Right lobe of liver (tissue), 6 donors: Measurements from ENCODE around the gene SH3RF3. TPM values are rescaled to one million over a fixed set of nuclear protein-coding genes. Genes with fewer than 3 reads are reported as not detected.

Source experiments
- ATAC-seq, 4 donors: fragments of 200-7000 bp; cut with Tn5 transposase; one replicate each; pipeline ENCODE4 v1.9.1; 2020; ENCODE audit warnings: mild to moderate bottlenecking in 4 of 4, moderate library complexity in 4 of 4
- DNase-seq, 3 donors: peaks; one replicate each; pipeline ENCODE4 v3.0.0-alpha.2; 2020
- H3K27ac ChIP-seq, 3 donors: fragments of 200-600 bp; one replicate each; pipeline ENCODE4 v1.8.0; 2022
- H3K27me3 ChIP-seq, 2 donors: fragments of 200-600 bp; one replicate each; pipeline ENCODE4 v1.8.0; 2022
- H3K36me3 ChIP-seq, 4 donors: fragments of 200-600 bp; sonication (generic) in 1 of 4; one replicate each; pipeline versions ENCODE4 v1.5.1 to v1.8.0; 2017 to 2022; ENCODE audit warnings: control low read depth in 1 of 4
- H3K4me1 ChIP-seq, 4 donors: fragments of 200-600 bp; sonication (generic) in 1 of 4; one replicate each; pipeline versions ENCODE4 v1.5.1 to v1.8.0; 2017 to 2022; ENCODE audit warnings: control low read depth in 1 of 4
- H3K4me3 ChIP-seq, 3 donors: fragments of 200-600 bp; one replicate each; pipeline ENCODE4 v1.8.0; 2022
- H3K9me3 ChIP-seq, 4 donors: fragments of 200-600 bp; sonication (generic) in 1 of 4; one replicate each; pipeline versions ENCODE4 v1.5.1 to v1.8.0; 2017 to 2022; ENCODE audit warnings: control low read depth in 1 of 4
- CTCF ChIP-seq, 4 donors: fragments of 200-600 bp in 3 of 4; fragments of 450-650 bp in 1 of 4; IDR thresholded peaks; one replicate each; pipeline versions ENCODE4 v1.5.1 to v1.8.0; 2016 to 2022; ENCODE audit warnings: antibody characterized with exemption in 4 of 4, mild to moderate bottlenecking in 2 of 4
- POLR2A ChIP-seq: fragments of 450-650 bp; IDR thresholded peaks from one replicate; pipeline ENCODE4 v1.6.1; 2017; ENCODE audit warnings: antibody characterized with exemption, mild to moderate bottlenecking
- WGBS: methylation state at CpG from one replicate; pipeline ENCODE4 v1.1.6; 2018; ENCODE audit warnings: low coverage, low lambda C conversion rate; ENCODE audit not compliant: insufficient coverage; ENCODE audit errors: missing lambda C conversion rate; 5-methylcytosine and 5-hydroxymethylcytosine counted together
- intact Hi-C, 2 donors: fragments of 100-400 bp; cut with DNase I; formaldehyde crosslinking; loops; one replicate each; pipeline versions ENCODE4 v1.11.2 to v1.14.1; 2022
- total RNA-seq, 6 experiments: library from RNA; depleted of rRNA in 2 of 6; stranded (reverse); fragments of >200 nt in 2 of 6; fragmentation: NEBNext Ultra II Directional in 3 of 6; extraction: Animal tissue kit (Norgen Biotek cat#: 25700) in 3 of 6; gene quantifications; one replicate each; pipeline versions ENCODE4 v1.1.0 to v1.2.4, GENCODE V29; 2016 to 2023
- donor health status: DM: no; HTN: yes; CAD: no.
- donor health status: DM: no; HTN: no; CAD: no.
- donor health status: DM: no; HTN: no; CAD: no.
- donor health status: DM: no; HTN: yes; CAD: no.
- donor health status: DM: no; HTN: yes; CAD: no.

Gene SH3RF3
- total RNA-seq, 6 experiments from 2014 or later = 0.68 to 1.6 (median 1.2) TPM

GRCh38 chr2:109369671-109370191 lies 240.7 kb downstream of the SH3RF3 start:
- TF ChIP-seq POLR2A (no peak), CTCF (IDR thresholded peaks at IDR 0.05) (no peak)
- peak in 1 of 3 donors; percentile 20 for DNase-seq
- Histone ChIP-seq H3K4me1 (no peaks in the 10 kb centered on the region), H3K4me3 (no peak overlapping the region), H3K27me3 (no peaks in the 10 kb centered on the region), H3K36me3 (no peaks in the 10 kb centered on the region), H3K27ac (no peak overlapping the region), H3K9me3 (no peaks in the 10 kb centered on the region)
- ATAC-seq = no peak
- 49% methylated on average over 4 of the region's 12 CpGs for WGBS
- intact Hi-C loops = no loop called here

GRCh38 chr2:109370399-109371035 lies 241.5 kb downstream of the SH3RF3 start:
- 63% methylated on average over 9 of the region's 13 CpGs for WGBS
- Histone ChIP-seq H3K4me3 (no peak overlapping the region), H3K27me3 (no peaks in the 10 kb centered on the region), H3K9me3 (no peaks in the 10 kb centered on the region), H3K36me3 (no peaks in the 10 kb centered on the region), H3K27ac (no peak overlapping the region), H3K4me1 (no peaks in the 10 kb centered on the region)
- intact Hi-C loops = no loop called here
- TF ChIP-seq POLR2A (no peak), CTCF (IDR thresholded peaks at IDR 0.05) (no peak)
- DNase-seq (peak in 1 of 3 donors; percentile 22), ATAC-seq (no peak)

GRCh38 chr2:109371481-109372170 lies 242.6 kb downstream of the SH3RF3 start:
- intact Hi-C loops = no loop called here
- 76% methylated on average over 8 of the region's 18 CpGs for WGBS
- H3K4me3 ChIP-seq = no peak overlapping the region
- no peak for ATAC-seq
- DNase-seq = peak in 1 of 3 donors; percentile 37
- H3K27me3 ChIP-seq = no peaks in the 10 kb centered on the region
- H3K9me3 ChIP-seq = no peaks in the 10 kb centered on the region
- no peak overlapping the region for H3K27ac ChIP-seq
- no peaks in the 10 kb centered on the region for H3K4me1 ChIP-seq
- no peaks in the 10 kb centered on the region for H3K36me3 ChIP-seq
- TF ChIP-seq POLR2A (no peak), CTCF (IDR thresholded peaks at IDR 0.05) (no peak)

- Histone ChIP-seq H3K9me3 (no peaks in the 10 kb centered on the region), H3K27me3 (no peaks in the 10 kb centered on the region), H3K36me3 (no peaks in the 10 kb centered on the region), H3K4me1 (no peaks in the 10 kb centered on the region), H3K27ac (no peak overlapping the region), H3K4me3 (no peak overlapping the region)
- intact Hi-C loops = no loop called here
- no peak for TF ChIP-seq POLR2A
- TF ChIP-seq CTCF (IDR thresholded peaks at IDR 0.05) = no peak
- 62% methylated on average over 3 of the region's 4 CpGs for WGBS
- DNase-seq (peak in 1 of 3 donors; percentile 13), ATAC-seq (no peak)
Observed at GRCh38 chr2:109372171-109372568, 243.2 kb downstream of the SH3RF3 start.
